T-helper 17 cell (primary cell): ENCODE data around the gene KAT6B. TPM values are rescaled to one million over a fixed set of nuclear protein-coding genes. Genes with fewer than 3 reads are reported as not detected.
A peak's percentile ranks its signal among the peaks of the same experiment; 100 is the strongest.

Experiments used
- ATAC-seq: fragments of 150-1000 bp; cut with Tn5 transposase; 2 replicates; pipeline ENCODE4 v1.10.0; 2021; ENCODE audit warnings: mild to moderate bottlenecking, moderate library complexity
- DNase-seq, 3 donors: peaks; one replicate each; pipeline versions ENCODE4 v3.0.0 to v3.0.0-alpha.2; 2020 to 2021
- H3K9me3 ChIP-seq: one replicate; pipeline ENCODE4 v1.7.0; 2013; ENCODE audit warnings: low read length, mild to moderate bottlenecking; ENCODE audit not compliant: control insufficient read depth, poor library complexity, severe bottlenecking
- H3K27ac Mint-ChIP-seq: one replicate; pipeline ENCODE4 v1.8.0; 2022; ENCODE audit warnings: mild to moderate bottlenecking, moderate library complexity, mixed read lengths
- H3K27me3 Mint-ChIP-seq: one replicate; pipeline ENCODE4 v1.8.0; 2022; ENCODE audit warnings: mixed read lengths
- H3K36me3 Mint-ChIP-seq: one replicate; pipeline ENCODE4 v1.8.0; 2022; ENCODE audit warnings: low read depth, mixed read lengths
- H3K4me1 Mint-ChIP-seq: one replicate; pipeline ENCODE4 v1.8.0; 2022; ENCODE audit warnings: mild to moderate bottlenecking, mixed read lengths
- H3K4me3 Mint-ChIP-seq: one replicate; pipeline ENCODE4 v1.8.0; 2022; ENCODE audit warnings: mild to moderate bottlenecking, moderate library complexity, mixed read lengths
- total RNA-seq, 4 donors: library from RNA in 2 of 4; stranded (reverse) in 2 of 4; gene quantifications; one replicate each; pipeline ENCODE4 v1.2.3 and lab custom pipeline; 2022 to 2026

The KAT6B gene
- total RNA-seq, 2 donors from 2014 or later: 81.9 to 84.6 TPM

DNA sequence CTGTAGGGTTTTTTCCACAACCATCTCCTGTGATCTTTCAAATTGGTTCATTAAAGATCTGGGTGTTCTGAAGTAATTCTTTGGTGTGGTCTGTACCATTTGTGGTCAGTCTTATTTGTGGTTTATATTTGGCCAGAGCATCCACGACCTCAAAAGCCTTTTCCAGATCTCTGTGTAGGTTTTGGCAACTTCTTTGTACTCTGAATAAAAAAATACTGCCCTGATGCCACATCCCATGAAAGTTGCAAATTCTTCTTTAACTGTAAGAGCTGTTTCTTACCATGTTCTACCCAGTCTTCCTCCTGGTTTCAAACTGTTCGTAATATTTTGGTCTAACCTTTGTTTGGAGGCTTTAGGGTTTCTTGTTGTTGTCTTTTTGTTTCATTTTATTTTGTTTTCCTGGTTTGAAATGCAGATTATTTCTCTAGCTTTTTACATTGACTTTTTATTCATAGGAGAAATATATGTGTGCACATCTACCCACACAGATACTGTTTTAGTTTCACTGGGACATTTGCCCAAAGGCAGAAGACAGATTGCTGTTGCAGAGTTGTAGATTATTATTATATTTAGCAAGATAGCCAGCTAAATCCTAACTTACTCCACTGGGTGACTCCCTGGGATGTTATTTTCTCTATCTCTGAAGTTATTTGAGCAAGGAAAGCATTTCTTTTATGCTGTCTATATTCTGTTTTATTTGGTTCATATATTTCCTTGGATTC lies 161.8 kb downstream of the KAT6B start:
- ATAC-seq: no peak
- no peaks in the 10 kb centered on the region for H3K9me3 ChIP-seq
- no peak overlapping the region for H3K4me3 Mint-ChIP-seq
- H3K27ac Mint-ChIP-seq: no peak overlapping the region
- no peaks in the 10 kb centered on the region for H3K27me3 Mint-ChIP-seq
- peaks cover 9% of the 10 kb centered on the region for H3K36me3 Mint-ChIP-seq
- no peak for DNase-seq
- H3K4me1 Mint-ChIP-seq: peaks cover 16% of the 10 kb centered on the region

DNA sequence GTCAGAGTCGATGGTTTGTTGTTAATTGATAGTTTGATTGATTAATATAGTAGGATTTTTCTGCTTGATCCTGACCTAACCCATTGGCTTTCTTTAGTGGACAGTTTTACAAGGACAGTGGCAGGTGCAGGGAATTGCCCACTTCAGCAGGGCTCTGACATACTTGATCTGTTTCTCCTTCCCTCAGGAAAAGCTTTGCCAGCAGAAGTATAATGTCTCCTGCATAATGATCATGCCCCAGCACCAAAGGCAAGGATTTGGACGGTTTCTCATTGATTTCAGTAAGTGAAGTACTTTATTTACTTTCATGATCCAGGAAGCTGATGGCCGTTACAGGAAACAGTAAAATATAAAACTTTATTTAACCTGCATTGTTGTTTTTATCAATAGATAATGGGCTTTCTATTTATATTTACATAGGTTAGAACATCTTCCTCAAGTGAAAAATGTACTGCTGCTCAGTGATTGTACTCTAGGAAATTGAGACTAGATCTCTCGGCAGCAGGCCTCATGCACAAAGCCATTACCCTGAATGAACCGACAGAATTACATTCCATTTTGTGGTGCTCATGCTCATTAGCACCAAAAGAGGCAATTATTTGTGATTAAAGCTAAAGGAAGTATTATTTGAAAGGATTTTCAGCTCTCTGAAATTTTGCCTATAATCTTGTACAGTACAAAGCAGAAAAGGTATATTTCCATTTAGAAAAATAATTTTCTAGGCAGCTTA lies 162.6 kb downstream of the KAT6B start:
- H3K4me3 Mint-ChIP-seq: no peak overlapping the region
- H3K27me3 Mint-ChIP-seq: no peaks in the 10 kb centered on the region
- H3K4me1 Mint-ChIP-seq: peaks cover 12% of the 10 kb centered on the region
- ATAC-seq (no peak), DNase-seq (no peak)
- H3K9me3 ChIP-seq: no peaks in the 10 kb centered on the region
- H3K36me3 Mint-ChIP-seq: peaks cover 8% of the 10 kb centered on the region
- H3K27ac Mint-ChIP-seq: no peak overlapping the region

DNA sequence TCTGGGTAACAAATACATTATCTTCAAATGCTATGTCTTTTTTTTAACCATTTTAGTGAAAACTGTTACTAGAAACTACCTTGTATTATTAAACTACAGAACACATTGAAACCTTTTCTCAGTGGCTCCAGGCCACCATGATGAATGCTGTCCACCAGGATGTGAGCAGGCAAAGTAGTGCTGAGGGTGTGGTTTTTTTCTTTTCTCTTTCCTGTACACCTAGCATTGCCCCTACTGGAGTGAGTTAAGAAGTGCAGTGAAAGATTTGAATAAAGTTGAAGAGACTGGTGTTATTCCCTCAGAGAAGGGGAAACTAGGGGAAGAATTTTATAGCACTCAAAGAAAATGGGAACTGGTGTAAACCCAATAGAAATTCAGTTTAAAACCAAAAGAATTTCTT lies 165.0 kb downstream of the KAT6B start:
- ATAC-seq: peak; percentile 72
- H3K36me3 Mint-ChIP-seq: peaks cover 14% of the 10 kb centered on the region
- H3K9me3 ChIP-seq: no peaks in the 10 kb centered on the region
- no peaks in the 10 kb centered on the region for H3K27me3 Mint-ChIP-seq
- no peak overlapping the region for H3K27ac Mint-ChIP-seq
- no peak overlapping the region for H3K4me3 Mint-ChIP-seq
- peaks cover 15% of the 10 kb centered on the region for H3K4me1 Mint-ChIP-seq
- DNase-seq: no peak

DNA sequence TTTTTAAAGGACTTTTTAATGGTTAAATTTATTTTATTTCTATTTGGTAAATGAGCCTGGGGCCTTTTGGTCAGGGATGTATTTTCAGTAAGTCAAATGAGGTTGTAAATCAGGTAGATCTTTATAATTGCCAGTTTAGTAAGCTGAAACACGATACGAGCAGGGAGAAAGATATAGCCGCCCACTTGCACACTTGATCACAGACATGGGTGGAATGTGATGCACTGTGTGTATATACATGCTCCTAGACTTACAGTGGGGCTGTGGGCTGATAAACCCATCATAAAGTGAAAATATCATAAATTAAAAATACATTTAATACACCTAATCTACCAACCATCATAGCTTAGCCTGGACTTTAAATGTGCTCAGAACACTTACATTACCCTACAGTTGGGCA lies 165.7 kb downstream of the KAT6B start:
- H3K36me3 Mint-ChIP-seq: peaks cover 14% of the 10 kb centered on the region
- H3K4me3 Mint-ChIP-seq: no peak overlapping the region
- no peaks in the 10 kb centered on the region for H3K9me3 ChIP-seq
- H3K27ac Mint-ChIP-seq: no peak overlapping the region
- peaks cover 14% of the 10 kb centered on the region for H3K4me1 Mint-ChIP-seq
- DNase-seq: no peak
- H3K27me3 Mint-ChIP-seq: no peaks in the 10 kb centered on the region
- ATAC-seq: no peak

DNA sequence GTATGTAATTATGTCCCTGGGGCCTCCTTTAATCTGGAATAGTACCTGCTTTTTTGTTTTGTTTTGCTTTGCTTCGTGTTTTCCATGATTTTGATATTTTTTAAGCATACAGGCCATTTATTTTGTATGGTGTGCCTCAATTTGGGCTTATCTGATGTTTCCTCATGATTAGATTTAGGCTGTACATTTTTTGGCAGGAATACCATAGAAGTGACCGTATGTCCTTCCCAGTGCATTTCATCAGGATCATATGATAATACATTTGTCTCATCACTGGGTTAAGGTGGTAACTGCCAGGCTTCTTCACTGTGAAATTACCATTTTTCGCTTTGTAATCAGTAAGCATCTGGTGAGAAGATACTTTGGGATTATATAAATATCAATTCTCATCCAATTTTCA lies 167.2 kb downstream of the KAT6B start:
- ATAC-seq (no peak), DNase-seq (no peak)
- H3K27me3 Mint-ChIP-seq: no peaks in the 10 kb centered on the region
- H3K4me1 Mint-ChIP-seq: peaks cover 10% of the 10 kb centered on the region
- H3K9me3 ChIP-seq: no peaks in the 10 kb centered on the region
- peaks cover 14% of the 10 kb centered on the region for H3K36me3 Mint-ChIP-seq
- H3K27ac Mint-ChIP-seq: no peak overlapping the region
- no peak overlapping the region for H3K4me3 Mint-ChIP-seq

DNA sequence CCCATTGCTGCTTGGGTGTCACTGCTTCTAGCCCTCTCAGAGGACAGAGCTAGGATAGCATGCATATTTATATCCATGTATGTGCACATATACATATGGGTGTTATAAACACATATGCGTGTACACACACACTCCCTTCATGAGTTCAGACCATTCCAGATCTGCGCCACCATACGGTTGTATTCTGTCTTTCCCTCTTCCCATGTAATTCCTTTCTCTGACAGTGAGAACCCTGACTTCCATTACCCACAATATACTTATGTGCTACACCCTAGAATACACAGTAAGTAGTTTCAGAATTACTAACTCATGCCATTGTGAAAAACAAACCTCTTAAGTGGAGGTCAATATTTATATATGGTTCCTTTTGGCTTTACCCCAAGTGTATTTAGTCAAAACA lies 168.5 kb downstream of the KAT6B start:
- H3K36me3 Mint-ChIP-seq: peaks cover 18% of the 10 kb centered on the region
- ATAC-seq (no peak), DNase-seq (no peak)
- H3K9me3 ChIP-seq: no peaks in the 10 kb centered on the region
- H3K27ac Mint-ChIP-seq: no peak overlapping the region
- no peak overlapping the region for H3K4me3 Mint-ChIP-seq
- peaks cover 19% of the 10 kb centered on the region for H3K4me1 Mint-ChIP-seq
- no peaks in the 10 kb centered on the region for H3K27me3 Mint-ChIP-seq

DNA sequence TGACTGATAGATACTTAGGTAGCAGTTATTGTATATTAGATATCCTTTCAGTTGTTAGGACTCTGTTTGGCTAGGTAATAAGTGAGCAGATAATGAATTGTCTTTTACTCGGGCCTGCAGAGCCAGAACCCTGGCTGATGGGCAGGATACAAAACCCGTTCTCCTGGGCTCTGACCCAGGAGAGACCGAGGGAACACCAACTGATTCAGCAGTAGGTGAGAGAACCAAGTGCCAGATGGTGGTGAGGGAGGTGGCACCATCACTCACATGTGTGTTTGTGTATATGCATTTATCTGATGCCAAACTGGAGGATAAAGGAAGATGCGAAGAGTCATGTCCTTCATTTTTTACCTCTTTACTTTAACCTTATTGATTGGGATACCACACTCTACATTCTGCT lies 169.4 kb downstream of the KAT6B start:
- Mint-ChIP-seq H3K27ac (no peak overlapping the region), H3K4me1 (peaks cover 23% of the 10 kb centered on the region), H3K27me3 (no peaks in the 10 kb centered on the region), H3K4me3 (no peak overlapping the region), H3K36me3 (peaks cover 16% of the 10 kb centered on the region)
- DNase-seq (no peak), ATAC-seq (no peak)
- no peaks in the 10 kb centered on the region for H3K9me3 ChIP-seq

DNA sequence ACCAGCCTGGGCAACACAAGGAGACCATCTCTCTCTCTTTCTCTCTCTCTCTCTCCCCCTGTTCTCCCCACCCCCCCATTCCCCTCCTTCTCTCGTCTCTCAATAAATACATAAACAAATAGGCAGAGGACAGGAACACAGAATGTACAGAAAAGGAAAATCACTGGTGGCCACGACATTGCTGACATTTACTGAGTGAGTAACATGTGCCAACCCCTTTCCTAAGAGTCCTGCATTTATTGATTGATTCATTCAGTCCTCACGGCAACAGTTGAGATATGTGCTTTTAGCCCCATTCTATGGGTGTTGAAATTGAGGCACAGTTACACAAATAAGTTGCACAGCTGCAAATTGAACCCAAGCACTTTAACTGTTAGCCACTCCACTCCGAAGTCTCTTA lies 170.8 kb downstream of the KAT6B start:
- H3K4me1 Mint-ChIP-seq: peaks cover 23% of the 10 kb centered on the region

DNA sequence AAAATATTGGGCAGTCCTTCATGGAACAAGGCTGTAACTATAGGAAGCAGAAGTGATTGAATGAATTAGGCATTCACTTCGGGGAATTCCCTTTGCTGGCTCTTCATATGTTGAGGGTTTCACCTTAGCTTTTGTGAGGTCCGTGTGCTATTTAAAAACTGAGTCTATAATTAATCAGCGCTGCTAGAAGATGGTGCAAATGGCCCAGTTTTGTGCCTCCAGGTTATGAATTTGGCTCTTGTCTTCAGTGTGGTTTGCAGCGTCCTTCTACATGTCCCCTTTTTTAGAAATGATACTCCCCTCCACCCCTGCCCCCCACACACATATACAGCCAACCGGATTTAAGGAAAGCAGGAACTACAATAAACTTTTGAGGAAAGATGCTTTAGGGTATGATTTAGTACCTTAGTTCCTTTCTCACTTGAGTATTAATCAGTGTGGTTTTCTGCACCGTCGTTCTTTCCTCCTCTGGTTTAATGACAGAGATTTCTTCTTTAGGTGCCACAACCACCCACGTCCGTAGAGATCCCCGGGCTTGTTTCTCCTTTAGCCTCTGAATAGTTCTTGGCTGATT lies 174.4 kb downstream of the KAT6B start:
- ATAC-seq (peak; percentile 66), DNase-seq (no peak)
- H3K36me3 Mint-ChIP-seq: peaks cover 8% of the 10 kb centered on the region
- no peaks in the 10 kb centered on the region for H3K9me3 ChIP-seq
- peak overlapping the region; percentile 81 for H3K27ac Mint-ChIP-seq
- H3K4me1 Mint-ChIP-seq: peaks cover 23% of the 10 kb centered on the region
- peak overlapping the region; percentile 63 for H3K4me3 Mint-ChIP-seq
- no peaks in the 10 kb centered on the region for H3K27me3 Mint-ChIP-seq

More for the DNA sequence above, 170.8 kb downstream of the KAT6B start:
- Mint-ChIP-seq H3K4me3 (no peak overlapping the region), H3K27me3 (no peaks in the 10 kb centered on the region), H3K36me3 (peaks cover 16% of the 10 kb centered on the region), H3K27ac (no peak overlapping the region)
- ATAC-seq: no peak
- no peak for DNase-seq
- no peaks in the 10 kb centered on the region for H3K9me3 ChIP-seq

DNA sequence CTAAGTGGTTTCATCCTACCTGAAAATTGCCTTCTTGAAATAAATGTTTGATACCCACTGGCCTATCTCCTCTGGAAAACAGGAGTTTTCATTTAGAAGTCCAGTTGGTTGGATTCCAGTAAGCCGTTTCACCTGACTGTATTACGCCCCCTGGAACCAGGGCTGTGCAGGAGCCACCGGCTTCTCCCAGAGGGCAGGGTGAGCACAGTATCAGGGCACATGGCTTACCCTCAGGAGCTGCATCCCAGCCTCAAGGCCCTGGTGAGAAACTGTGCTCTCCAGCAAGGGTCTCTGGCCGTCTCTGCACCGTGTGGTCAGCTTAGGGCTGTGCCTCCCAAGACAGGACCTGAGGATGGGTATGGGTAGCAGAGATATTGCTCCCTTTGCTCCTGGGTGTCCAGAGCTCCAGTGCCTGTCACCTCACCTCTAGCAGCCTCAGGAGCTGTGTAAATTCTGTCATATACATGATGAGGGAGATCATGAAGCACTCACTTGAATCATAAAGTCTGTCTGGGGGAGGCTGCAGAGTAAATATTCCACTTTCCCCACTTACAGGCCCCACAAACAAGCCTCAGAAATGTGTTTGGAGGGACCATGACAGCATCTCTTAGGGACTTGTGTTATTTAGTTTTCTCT lies 175.4 kb downstream of the KAT6B start:
- peaks cover 20% of the 10 kb centered on the region for H3K4me1 Mint-ChIP-seq
- peak overlapping the region; percentile 81 for H3K27ac Mint-ChIP-seq
- H3K36me3 Mint-ChIP-seq: peaks cover 3% of the 10 kb centered on the region
- no peaks in the 10 kb centered on the region for H3K27me3 Mint-ChIP-seq
- no peak for DNase-seq
- H3K4me3 Mint-ChIP-seq: no peak overlapping the region
- no peaks in the 10 kb centered on the region for H3K9me3 ChIP-seq
- no peak for ATAC-seq

DNA sequence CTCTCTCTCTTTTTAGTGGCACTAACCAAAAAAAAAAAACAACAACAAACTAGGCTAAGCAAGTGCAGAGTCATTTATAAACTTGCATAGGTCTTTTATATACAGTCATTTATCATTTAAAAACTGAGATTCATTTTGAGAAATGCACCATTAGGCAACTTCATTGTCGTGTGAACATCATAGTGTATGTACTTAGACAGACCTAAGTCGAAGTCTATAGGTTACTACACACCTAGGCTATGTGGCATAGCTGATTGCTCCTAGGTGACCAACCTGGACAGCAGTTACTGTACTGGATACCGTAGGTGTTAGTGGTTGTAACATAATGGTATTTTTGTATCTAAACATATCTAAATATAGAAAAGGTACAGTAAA lies 175.9 kb downstream of the KAT6B start:
- DNase-seq (no peak), ATAC-seq (no peak)
- no peaks in the 10 kb centered on the region for H3K9me3 ChIP-seq
- H3K4me1 Mint-ChIP-seq: peaks cover 24% of the 10 kb centered on the region
- H3K4me3 Mint-ChIP-seq: no peak overlapping the region
- H3K27me3 Mint-ChIP-seq: no peaks in the 10 kb centered on the region
- H3K27ac Mint-ChIP-seq: peak overlapping the region; percentile 81
- H3K36me3 Mint-ChIP-seq: peaks cover 6% of the 10 kb centered on the region

DNA sequence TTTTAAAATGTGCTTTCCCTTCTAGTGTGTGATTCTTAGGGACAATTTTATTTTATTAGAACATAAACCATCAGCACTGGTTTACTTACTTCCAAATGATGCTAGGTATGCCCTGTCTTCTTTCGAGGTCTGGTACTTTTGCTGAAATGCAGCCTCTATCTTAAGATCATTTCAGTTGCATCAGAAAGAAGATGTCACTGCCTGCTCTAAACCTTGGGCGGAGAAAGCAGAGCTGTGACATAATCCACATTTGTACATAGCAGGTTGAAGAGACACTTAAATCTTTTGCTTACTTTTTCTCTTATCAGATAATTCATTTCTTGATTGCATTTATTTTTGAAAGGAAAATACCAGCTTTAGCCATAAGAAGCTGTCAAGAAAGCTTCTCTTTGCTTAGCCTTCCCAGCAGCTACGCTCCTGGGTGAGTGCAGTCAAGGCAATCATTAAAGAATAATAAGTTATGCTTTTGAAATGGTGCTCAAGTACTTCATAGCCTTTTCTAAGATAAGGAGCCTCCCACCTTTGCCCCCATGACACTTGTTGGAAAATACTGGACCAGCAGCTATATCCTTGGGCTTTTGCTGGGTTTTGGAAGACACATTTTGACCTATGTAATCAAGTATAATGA lies 176.7 kb downstream of the KAT6B start:
- no peak overlapping the region for H3K27ac Mint-ChIP-seq
- H3K9me3 ChIP-seq: no peaks in the 10 kb centered on the region
- ATAC-seq: no peak
- H3K27me3 Mint-ChIP-seq: no peaks in the 10 kb centered on the region
- H3K4me1 Mint-ChIP-seq: peaks cover 32% of the 10 kb centered on the region
- no peak overlapping the region for H3K4me3 Mint-ChIP-seq
- H3K36me3 Mint-ChIP-seq: peaks cover 6% of the 10 kb centered on the region
- DNase-seq: no peak

DNA sequence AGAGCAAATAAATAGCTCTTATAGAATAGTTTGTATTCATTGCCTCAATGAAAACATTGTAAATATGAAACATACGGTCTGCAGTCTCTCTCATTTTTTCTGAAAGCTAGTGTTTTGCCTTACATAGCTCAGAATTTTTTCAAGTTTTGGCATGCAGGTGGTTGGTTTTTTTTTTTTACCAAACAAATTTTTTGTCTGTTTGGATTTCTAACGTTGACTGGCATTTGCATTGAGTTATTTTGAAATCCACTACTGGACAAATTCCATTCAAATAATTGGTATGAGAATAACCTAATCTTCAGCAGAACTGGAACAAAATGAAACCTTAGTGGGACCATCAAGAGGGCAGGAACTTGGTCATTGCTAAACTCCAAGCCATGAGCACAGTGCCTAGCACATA lies 177.5 kb downstream of the KAT6B start:
- Mint-ChIP-seq H3K4me3 (no peak overlapping the region), H3K36me3 (peaks cover 6% of the 10 kb centered on the region), H3K27me3 (no peaks in the 10 kb centered on the region), H3K4me1 (peaks cover 35% of the 10 kb centered on the region), H3K27ac (no peak overlapping the region)
- DNase-seq (no peak), ATAC-seq (no peak)
- H3K9me3 ChIP-seq: no peaks in the 10 kb centered on the region
